Measurements from ENCODE around the gene SELENOV.

DNA sequence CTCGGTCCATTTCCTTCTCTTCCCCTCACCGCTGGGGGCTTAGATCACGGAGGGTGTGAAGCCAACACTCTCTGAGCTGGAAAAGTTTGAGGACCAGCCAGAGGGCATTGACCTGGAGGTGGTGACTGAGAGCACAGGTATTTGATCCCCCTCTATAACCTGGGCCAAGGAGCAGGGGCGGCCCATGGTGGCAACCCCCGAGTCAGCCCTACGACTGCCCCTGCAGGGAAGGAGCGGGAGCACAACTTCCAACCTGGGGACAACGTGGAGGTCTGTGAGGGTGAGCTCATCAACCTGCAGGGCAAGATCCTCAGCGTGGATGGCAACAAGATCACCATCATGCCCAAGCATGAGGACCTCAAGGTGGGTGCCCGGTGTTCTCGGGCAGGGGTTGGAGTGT is 45.9 kb upstream of the SELENOV start:
- TF ChIP-seq POLR2AphosphoS5 (IDR thresholded peaks at IDR 0.05; ENCODE audit: low read depth, low read length), result no peak
- TF ChIP-seq CTCF (IDR thresholded peaks at IDR 0.05), result no peak
- no peak for TF ChIP-seq TCF7L2 (IDR thresholded peaks at IDR 0.05; ENCODE audit: low read depth, low read length)
